A673 (cell line): ENCODE measurements around the gene FARP1. TPM values are rescaled to one million over a fixed set of nuclear protein-coding genes. Genes with fewer than 3 reads are reported as not detected.

ENCODE experiments used
- BruUV-seq: library from RNA; stranded (reverse); fragments of 400-500 nt; replicated peaks from 2 replicates; lab custom pipeline; 2021; lab: Mats Ljungman, UMichigan
- CTCF ChIA-PET: fragments of 300-600 bp; sonication (Branson Sonifier 250); formaldehyde crosslinking; loops from one replicate; lab custom pipeline; 2022; ENCODE audit warnings: antibody characterized with exemption; lab: Charles Lee
- POLR2A ChIA-PET: fragments of 300-600 bp; sonication (Branson Sonifier 250); formaldehyde crosslinking; loops from one replicate; lab custom pipeline; 2022; ENCODE audit warnings: antibody characterized with exemption; ENCODE audit not compliant: low non-redundant PET; lab: Charles Lee
- DNase-seq: peaks from one replicate; pipeline ENCODE4 v3.0.0-alpha.2; 2015; ENCODE audit warnings: low spot score
- H3K27ac ChIP-seq: fragments of 200-600 bp; sonication (generic); 2 replicates; pipeline ENCODE4 v1.5.1; 2016; ENCODE audit warnings: mixed run types, low read depth, mild to moderate bottlenecking, mixed read lengths, antibody characterized with exemption, low read length; ENCODE audit not compliant: poor library complexity, severe bottlenecking
- H3K27me3 ChIP-seq: fragments of 200-600 bp; sonication (generic); replicated peaks from 2 replicates; pipeline ENCODE4 v1.6.1; 2017; ENCODE audit warnings: mixed run types, low read depth, mild to moderate bottlenecking, mixed read lengths, antibody characterized with exemption, low read length; ENCODE audit not compliant: insufficient read depth, poor library complexity
- H3K36me3 ChIP-seq: fragments of 200-600 bp; sonication (generic); 2 replicates; pipeline ENCODE4 v1.6.1; 2016; ENCODE audit warnings: mixed run types, mild to moderate bottlenecking, mixed read lengths, antibody characterized with exemption, low read length; ENCODE audit not compliant: insufficient read depth, poor library complexity, severe bottlenecking
- H3K4me1 ChIP-seq: fragments of 200-600 bp; sonication (generic); 2 replicates; pipeline ENCODE4 v1.6.1; 2017; ENCODE audit warnings: mixed run types, mild to moderate bottlenecking, mixed read lengths, antibody characterized with exemption, low read length; ENCODE audit not compliant: insufficient read depth, poor library complexity, severe bottlenecking
- H3K4me3 ChIP-seq: fragments of 200-600 bp; sonication (generic); 2 replicates; pipeline ENCODE4 v1.5.1; 2016; ENCODE audit warnings: low read depth, mixed run types, mild to moderate bottlenecking, mixed read lengths, low read length; ENCODE audit not compliant: poor library complexity, severe bottlenecking
- H3K9me3 ChIP-seq: fragments of 200-600 bp; sonication (generic); 2 replicates; pipeline ENCODE4 v1.6.1; 2016; ENCODE audit warnings: mixed run types, low read depth, mild to moderate bottlenecking, mixed read lengths, antibody characterized with exemption, low read length; ENCODE audit not compliant: poor library complexity, severe bottlenecking
- EZH2 ChIP-seq: fragments of 200-600 bp; sonication (generic); IDR thresholded peaks from 2 replicates; pipeline ENCODE4 v1.6.1; 2017; ENCODE audit warnings: borderline replicate concordance, low read depth, mild to moderate bottlenecking, mixed read lengths, antibody characterized with exemption, low read length; ENCODE audit not compliant: poor library complexity, severe bottlenecking
- intact Hi-C: fragments of 100-400 bp; cut with micrococcal nuclease; formaldehyde crosslinking; loops from one replicate; pipeline ENCODE4 v1.10.0; 2022; ENCODE audit not compliant: unreplicated experiment
- total RNA-seq: library from RNA; stranded (reverse); gene quantifications from 2 replicates; pipeline ENCODE4 v1.2.3, GENCODE V29; 2021
- TF ChIP-seq, protein P1 (sequence below): fragments of 300-800, 200-600 bp; sonication (generic); conservative IDR thresholded peaks from 2 replicates; pipeline ENCODE4 v1.5.1; 2017; ENCODE audit warnings: low read depth, mild to moderate bottlenecking, antibody characterized with exemption, low read length, moderate library complexity, mixed read lengths

Gene FARP1
- total RNA-seq, 1 experiment from 2014 or later = 177 TPM

DNA sequence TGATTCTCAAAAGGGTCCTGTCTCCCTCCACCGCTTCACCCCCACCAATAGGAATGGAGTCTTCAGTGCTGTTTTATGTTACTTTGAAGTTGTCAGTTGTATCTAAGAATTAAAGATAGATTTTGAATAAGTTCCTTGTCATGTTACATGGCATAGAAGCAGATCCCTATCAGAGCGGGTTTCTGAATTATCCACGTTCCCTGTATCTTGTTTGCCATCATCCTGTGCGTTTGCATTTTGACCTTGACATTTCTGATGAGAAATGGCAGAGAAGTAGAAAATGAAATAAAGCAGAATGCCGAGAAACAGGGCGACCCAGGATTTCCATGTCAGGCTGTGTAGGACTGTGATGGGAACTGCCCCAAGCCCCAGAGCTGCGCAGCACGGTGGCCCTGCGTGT, 154.9 kb downstream of the FARP1 start:
- Histone ChIP-seq H3K4me1 (peaks cover 20% of the 10 kb centered on the region), H3K27me3 (no peaks in the 10 kb centered on the region), H3K27ac (no peak overlapping the region), H3K36me3 (no peaks in the 10 kb centered on the region), H3K4me3 (no peak overlapping the region), H3K9me3 (no peaks in the 10 kb centered on the region)
- no TSS peak for BruUV-seq
- ChIA-PET POLR2A (interaction anchor here (0.6 kb wide), 1 partner anchor 43 kb away, joined by 4 read pairs; no protein-coding TSS in a partner anchor), CTCF (interaction anchor here (0.6 kb wide), 1 partner anchor 18 kb away, joined by 8 read pairs; no protein-coding TSS in a partner anchor)
- DNase-seq = no peak
- no peak for TF ChIP-seq EZH2
- TF ChIP-seq, protein P1, sequence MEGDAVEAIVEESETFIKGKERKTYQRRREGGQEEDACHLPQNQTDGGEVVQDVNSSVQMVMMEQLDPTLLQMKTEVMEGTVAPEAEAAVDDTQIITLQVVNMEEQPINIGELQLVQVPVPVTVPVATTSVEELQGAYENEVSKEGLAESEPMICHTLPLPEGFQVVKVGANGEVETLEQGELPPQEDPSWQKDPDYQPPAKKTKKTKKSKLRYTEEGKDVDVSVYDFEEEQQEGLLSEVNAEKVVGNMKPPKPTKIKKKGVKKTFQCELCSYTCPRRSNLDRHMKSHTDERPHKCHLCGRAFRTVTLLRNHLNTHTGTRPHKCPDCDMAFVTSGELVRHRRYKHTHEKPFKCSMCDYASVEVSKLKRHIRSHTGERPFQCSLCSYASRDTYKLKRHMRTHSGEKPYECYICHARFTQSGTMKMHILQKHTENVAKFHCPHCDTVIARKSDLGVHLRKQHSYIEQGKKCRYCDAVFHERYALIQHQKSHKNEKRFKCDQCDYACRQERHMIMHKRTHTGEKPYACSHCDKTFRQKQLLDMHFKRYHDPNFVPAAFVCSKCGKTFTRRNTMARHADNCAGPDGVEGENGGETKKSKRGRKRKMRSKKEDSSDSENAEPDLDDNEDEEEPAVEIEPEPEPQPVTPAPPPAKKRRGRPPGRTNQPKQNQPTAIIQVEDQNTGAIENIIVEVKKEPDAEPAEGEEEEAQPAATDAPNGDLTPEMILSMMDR = no peak
- intact Hi-C loops = no loop called here

DNA sequence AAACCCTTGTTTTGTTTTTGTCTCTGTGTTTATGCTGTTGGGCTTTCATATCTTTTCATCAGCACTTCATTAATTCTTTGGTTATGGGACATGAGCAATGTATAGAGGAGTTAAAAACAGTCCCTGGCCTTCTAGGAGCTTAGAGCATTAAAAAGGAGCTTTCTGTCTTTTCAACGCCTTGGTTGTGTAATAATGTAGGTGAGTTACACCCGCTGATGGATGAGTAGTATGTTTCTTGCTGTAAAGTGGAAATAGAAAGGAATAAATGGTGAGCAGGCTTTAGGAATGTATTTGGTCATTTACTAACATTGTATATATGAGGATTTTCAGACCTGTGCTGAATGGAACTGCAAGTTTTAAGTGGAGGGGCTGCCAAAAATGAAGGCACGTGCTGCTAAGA, 155.7 kb downstream of the FARP1 start:
- DNase-seq = no peak
- H3K4me3 ChIP-seq = no peak overlapping the region
- POLR2A ChIA-PET = no interaction called here
- H3K27me3 ChIP-seq = no peaks in the 10 kb centered on the region
- intact Hi-C loops = no loop called here
- BruUV-seq = no TSS peak
- H3K9me3 ChIP-seq = no peaks in the 10 kb centered on the region
- H3K4me1 ChIP-seq = peaks cover 20% of the 10 kb centered on the region
- no peaks in the 10 kb centered on the region for H3K36me3 ChIP-seq
- TF ChIP-seq EZH2 = no peak
- TF ChIP-seq, protein P1 = no peak
- H3K27ac ChIP-seq = no peak overlapping the region
- CTCF ChIA-PET = no interaction called here

GRCh38 chr13:98299235-98299965, 156.5 kb downstream of the FARP1 start:
- TF ChIP-seq, protein P1 = no peak
- no peak for DNase-seq
- Histone ChIP-seq H3K36me3 (no peaks in the 10 kb centered on the region), H3K27ac (no peak overlapping the region), H3K4me3 (no peak overlapping the region), H3K4me1 (peaks cover 20% of the 10 kb centered on the region), H3K9me3 (no peaks in the 10 kb centered on the region), H3K27me3 (no peaks in the 10 kb centered on the region)
- intact Hi-C loops = no loop called here
- ChIA-PET CTCF (no interaction called here), POLR2A (no interaction called here)
- BruUV-seq = no TSS peak
